Measurements from ENCODE around the gene MAP2K7. TPM values are rescaled to one million over a fixed set of nuclear protein-coding genes. Genes with fewer than 3 reads are reported as not detected.

The MAP2K7 gene
- total RNA-seq (2022; extraction: Qiagen RNA extraction; ENCODE audit: low read depth) = 8.7 to 17.7 TPM (median 16.0 TPM) in 5 replicates

GRCh38 chr19:7903244-7904073 is at the start of gene MAP2K7:
Gene MAP2K7, plus strand, starts transcription at chr19:7903877. Its CDS starts 68 bp downstream, at chr19:7903945.

GRCh38 chr19:7874076-7874896 is 29.4 kb upstream of the MAP2K7 start, which contains the start of gene PRR36:
Gene PRR36, minus strand, starts transcription at chr19:7874390. Its CDS starts 701 bp downstream, at chr19:7873689.

GRCh38 chr19:7888145-7888825 is 15.4 kb upstream of the MAP2K7 start, which contains the start of gene LRRC8E:
Gene LRRC8E, plus strand, starts transcription at chr19:7888510. Its CDS starts 7,094 bp downstream, at chr19:7895604.

DNA sequence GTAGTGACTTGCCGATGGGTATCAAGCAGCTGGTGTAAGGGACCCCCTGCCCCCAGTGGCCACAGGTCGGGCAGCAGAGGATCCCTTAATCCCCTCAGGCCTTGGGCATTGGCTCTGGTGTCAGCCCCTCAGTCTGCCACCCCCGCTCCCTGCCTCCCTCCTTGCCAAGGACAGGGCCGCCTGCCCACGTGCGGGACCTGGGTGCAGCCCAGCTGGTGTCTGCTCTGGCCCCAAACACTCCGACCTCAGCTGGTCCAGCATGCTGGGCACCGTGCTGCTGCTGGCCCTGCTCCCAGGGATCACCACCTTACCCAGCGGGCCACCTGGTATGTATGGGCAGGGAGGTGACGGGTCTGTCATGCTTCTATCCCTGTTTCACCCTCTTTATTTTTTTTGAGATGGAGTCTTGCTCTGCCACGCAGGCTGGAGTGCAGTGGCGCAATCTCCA is 10.9 kb downstream of the MAP2K7 start, which contains the start of gene TGFBR3L:
Gene TGFBR3L, plus strand, starts transcription at position 233 of the 448 bp plus-strand sequence.

GRCh38 chr19:7919610-7920518 is 16.2 kb downstream of the MAP2K7 start, which contains the start of gene SNAPC2:
Gene SNAPC2, plus strand, starts transcription at chr19:7920338. Its CDS starts 29 bp downstream, at chr19:7920367.

GRCh38 chr19:7926021-7926726 is 22.5 kb downstream of the MAP2K7 start, which contains the start of gene CTXN1:
Gene CTXN1, minus strand, starts transcription at chr19:7926135. Its CDS starts 597 bp downstream, at chr19:7925538.

GRCh38 chr19:7943444-7944176 is 39.9 kb downstream of the MAP2K7 start, which contains the start of gene TIMM44:
Gene TIMM44, minus strand, starts transcription at chr19:7943666. Its CDS starts 15 bp downstream, at chr19:7943651.

Other genes starting within 250 kb of the MAP2K7 start
- not detected in 5 replicates for gene RETN, start 234.8 kb upstream of the MAP2K7 start, total RNA-seq (2022; extraction: Qiagen RNA extraction; ENCODE audit: low read depth)
- not detected in 5 replicates for gene MCEMP1, start 226.8 kb upstream of the MAP2K7 start, total RNA-seq (2022; extraction: Qiagen RNA extraction; ENCODE audit: low read depth)
- 43.1 to 110 TPM (median 100 TPM) in 5 replicates for gene TRAPPC5, start 223.0 kb upstream of the MAP2K7 start, total RNA-seq (2022; extraction: Qiagen RNA extraction; ENCODE audit: low read depth)
- gene FCER2, start 201.7 kb upstream of the MAP2K7 start, total RNA-seq (2022; extraction: Qiagen RNA extraction; ENCODE audit: low read depth) = not detected in 5 replicates
- gene CLEC4G, start 171.8 kb upstream of the MAP2K7 start, total RNA-seq (2022; extraction: Qiagen RNA extraction; ENCODE audit: low read depth) = not detected in 5 replicates
- not detected in 5 replicates for gene CD209, start 156.3 kb upstream of the MAP2K7 start, total RNA-seq (2022; extraction: Qiagen RNA extraction; ENCODE audit: low read depth)
- not detected in 5 replicates for gene CLEC4M, start 140.6 kb upstream of the MAP2K7 start, total RNA-seq (2022; extraction: Qiagen RNA extraction; ENCODE audit: low read depth)
- 1.0 to 2.1 TPM (median 2.0 TPM) in 5 replicates for gene EVI5L, start 73.7 kb upstream of the MAP2K7 start, total RNA-seq (2022; extraction: Qiagen RNA extraction; ENCODE audit: low read depth)
- gene PRR36, start 29.5 kb upstream of the MAP2K7 start, total RNA-seq (2022; extraction: Qiagen RNA extraction; ENCODE audit: low read depth) = 0.17 to 0.59 TPM (median 0.28 TPM) in 5 replicates
- gene LRRC8E, start 15.4 kb upstream of the MAP2K7 start, total RNA-seq (2022; extraction: Qiagen RNA extraction; ENCODE audit: low read depth) = 4.3 to 6.2 TPM (median 5.6 TPM) in 5 replicates
- gene TGFBR3L, start 11.0 kb downstream of the MAP2K7 start, total RNA-seq (2022; extraction: Qiagen RNA extraction; ENCODE audit: low read depth) = 1.4 to 2.8 TPM (median 2.2 TPM) in 4 of 5 replicates, not detected in the other
- gene SNAPC2, start 16.5 kb downstream of the MAP2K7 start, total RNA-seq (2022; extraction: Qiagen RNA extraction; ENCODE audit: low read depth) = 16.6 to 29.5 TPM (median 28.4 TPM) in 5 replicates
- 6.0 to 28.0 TPM (median 24.6 TPM) in 5 replicates for gene CTXN1, start 22.3 kb downstream of the MAP2K7 start, total RNA-seq (2022; extraction: Qiagen RNA extraction; ENCODE audit: low read depth)
- gene TIMM44, start 39.8 kb downstream of the MAP2K7 start, total RNA-seq (2022; extraction: Qiagen RNA extraction; ENCODE audit: low read depth) = 27.8 to 34.5 TPM (median 30.3 TPM) in 5 replicates
- gene ELAVL1, start 101.8 kb downstream of the MAP2K7 start, total RNA-seq (2022; extraction: Qiagen RNA extraction; ENCODE audit: low read depth) = 60.2 to 70.8 TPM (median 66.7 TPM) in 5 replicates
- not detected in 5 replicates for gene CCL25, start 148.9 kb downstream of the MAP2K7 start, total RNA-seq (2022; extraction: Qiagen RNA extraction; ENCODE audit: low read depth)
- gene FBN3, start 245.7 kb downstream of the MAP2K7 start, total RNA-seq (2022; extraction: Qiagen RNA extraction; ENCODE audit: low read depth) = not detected in 5 replicates

Measured in A549 treated with ZK216348 at 1 μM for 4 hours (cell line).